Right kidney (tissue), 1 donor: Measurements from ENCODE around the gene PDZD7.
A peak's percentile ranks its signal among the peaks of the same experiment; 100 is the strongest.

ENCODE experiments used
- DNase-seq: peaks from one replicate; pipeline ENCODE4 v3.0.0-alpha.2; 2016

PDZD7 gene

GRCh38 chr10:101001659-101002035 lies 29.3 kb downstream of the PDZD7 start:
- no peak for DNase-seq

GRCh38 chr10:101000915-101001658 lies 29.8 kb downstream of the PDZD7 start:
- peak; percentile 62 for DNase-seq

GRCh38 chr10:101000127-101000914 lies 30.6 kb downstream of the PDZD7 start:
- DNase-seq = peak; percentile 87

DNA sequence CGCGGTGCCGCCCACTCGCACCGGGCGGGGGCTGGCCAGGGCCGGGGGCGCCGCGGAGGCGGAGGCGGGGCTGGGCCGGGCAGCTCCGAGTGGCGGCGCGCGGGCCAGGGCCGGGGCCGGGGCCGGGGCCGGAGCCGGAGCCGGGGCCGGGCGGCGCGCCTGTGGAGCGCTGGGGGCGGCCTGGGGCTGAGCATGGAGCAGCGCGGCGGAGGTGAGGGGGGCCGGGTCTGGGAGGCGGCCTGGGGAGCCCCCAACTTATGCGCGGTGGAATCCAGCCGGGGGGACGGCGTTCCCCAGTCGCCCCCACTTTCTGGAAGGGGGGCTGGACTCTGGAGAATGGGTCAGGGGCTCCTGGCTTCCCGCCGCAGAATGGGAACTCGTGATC lies 31.2 kb downstream of the PDZD7 start, which contains the start of gene LZTS2:
TSS of gene LZTS2 (plus strand) at position 67 of the 385 bp plus-strand sequence. CDS start 2,731 bp downstream, outside the sequence.
- DNase-seq = no peak

DNA sequence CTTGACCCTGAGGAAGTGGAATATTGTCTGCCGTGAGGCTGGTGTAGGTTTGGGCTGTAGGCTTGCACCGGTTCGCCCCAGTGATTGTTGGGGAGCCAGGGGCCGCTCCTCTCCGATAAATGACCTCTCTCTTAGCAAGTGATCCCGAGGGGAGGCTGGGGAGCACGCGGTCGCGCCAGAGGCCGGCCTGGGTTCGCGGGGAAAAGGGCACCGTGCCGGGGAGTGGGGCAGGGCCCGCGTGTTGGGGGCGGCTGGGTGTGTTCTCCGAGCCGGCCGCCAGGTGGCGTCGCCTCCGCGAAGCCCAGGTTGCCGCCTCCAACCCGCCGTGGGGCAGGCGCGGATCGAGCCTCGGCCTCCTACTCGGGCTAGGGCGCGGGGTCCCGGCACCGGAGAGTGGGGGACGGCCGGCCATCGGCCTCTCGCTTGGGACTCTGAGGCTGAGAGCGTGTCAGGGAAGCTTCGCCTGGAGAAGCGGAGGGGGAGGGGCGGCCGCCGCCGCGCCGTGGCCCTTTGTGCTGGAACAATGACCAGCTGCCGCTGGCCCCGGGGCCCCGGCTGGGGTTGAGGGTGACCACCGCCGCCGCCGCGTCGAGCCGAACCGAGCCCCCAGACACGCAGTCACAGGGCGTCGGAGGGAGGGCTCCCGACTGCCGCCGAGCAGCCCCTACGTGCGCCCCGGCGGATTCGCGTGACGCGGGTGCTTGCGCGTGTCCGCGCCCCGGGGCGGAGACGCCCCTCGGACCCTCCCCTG lies 31.8 kb downstream of the PDZD7 start:
- DNase-seq = peak; percentile 98

- peak; percentile 94 for DNase-seq
Measured at GRCh38 chr10:100998183-100998990, 32.5 kb downstream of the PDZD7 start.

- peak; percentile 91 for DNase-seq
Measured at GRCh38 chr10:100997360-100998182, 33.4 kb downstream of the PDZD7 start.

DNA sequence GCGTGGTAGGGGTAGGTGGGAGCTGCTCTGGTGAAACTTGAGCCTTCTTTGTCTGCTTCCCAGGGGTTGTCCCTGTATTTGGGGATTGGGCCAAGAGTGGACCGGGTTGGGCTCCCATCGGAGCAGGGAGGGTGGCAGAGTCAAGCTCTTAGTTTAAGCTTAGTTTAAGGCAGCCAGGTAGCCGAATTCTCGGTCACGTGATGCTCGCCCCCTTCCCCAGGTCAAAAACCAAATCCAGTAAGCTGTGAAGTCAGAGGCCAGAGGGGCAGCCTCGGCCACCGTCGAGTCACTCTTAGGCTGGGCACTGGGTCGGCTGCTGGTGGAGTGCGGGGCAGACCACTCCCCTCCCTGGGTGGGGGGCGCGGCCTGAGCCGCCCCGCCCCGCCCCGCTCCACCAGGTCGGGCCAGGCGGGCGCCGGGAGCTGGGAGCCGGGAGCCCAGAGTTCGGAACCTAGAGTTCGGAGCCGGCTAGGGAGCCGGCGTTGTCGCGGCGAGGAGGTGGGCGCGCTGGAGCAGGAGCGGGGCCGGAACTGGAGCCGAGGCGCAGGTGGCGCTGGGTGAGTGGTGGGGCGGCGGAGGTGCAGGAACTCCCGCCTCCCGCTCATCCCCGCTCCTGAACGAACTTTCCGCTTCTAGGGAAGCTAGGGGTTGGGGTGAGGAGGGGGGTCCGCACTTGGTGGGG lies 34.1 kb downstream of the PDZD7 start:
- peak; percentile 82 for DNase-seq

GRCh38 chr10:100995181-100995580 lies 35.7 kb downstream of the PDZD7 start:
- DNase-seq = no peak

GRCh38 chr10:100993986-100994708 lies 36.8 kb downstream of the PDZD7 start:
- DNase-seq = peak; percentile 57

DNA sequence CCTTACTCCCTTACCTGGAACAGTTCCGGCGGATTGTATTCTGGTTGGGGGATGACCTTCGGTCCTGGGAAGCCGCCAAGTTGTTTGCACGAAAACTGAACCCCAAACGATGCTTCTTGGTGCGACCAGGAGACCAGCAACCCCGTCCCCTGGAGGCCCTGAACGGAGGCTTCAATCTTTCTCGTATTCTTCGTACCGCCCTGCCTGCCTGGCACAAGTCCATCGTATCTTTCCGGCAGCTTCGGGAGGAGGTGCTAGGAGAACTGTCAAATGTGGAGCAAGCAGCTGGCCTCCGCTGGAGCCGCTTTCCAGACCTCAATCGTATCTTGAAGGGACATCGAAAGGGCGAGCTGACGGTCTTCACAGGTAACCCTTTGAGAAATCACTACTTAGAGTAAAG lies 41.8 kb downstream of the PDZD7 start:
- DNase-seq = no peak

DNA sequence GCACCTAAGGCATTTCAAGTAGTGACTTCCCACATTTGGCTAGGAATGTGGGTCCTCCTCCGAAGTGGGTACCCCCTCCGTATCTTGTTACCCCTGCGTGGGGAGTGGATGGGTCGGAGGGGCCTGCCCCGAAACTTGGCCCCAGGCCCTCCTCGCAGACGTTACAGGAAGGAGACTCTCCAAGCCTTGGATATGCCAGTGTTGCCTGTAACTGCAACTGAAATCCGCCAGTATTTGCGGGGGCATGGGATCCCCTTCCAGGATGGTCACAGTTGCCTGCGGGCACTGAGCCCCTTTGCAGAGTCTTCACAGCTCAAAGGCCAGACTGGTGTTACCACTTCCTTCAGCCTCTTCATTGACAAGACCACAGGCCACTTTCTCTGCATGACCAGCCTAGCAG lies 42.8 kb downstream of the PDZD7 start:
- no peak for DNase-seq

DNA sequence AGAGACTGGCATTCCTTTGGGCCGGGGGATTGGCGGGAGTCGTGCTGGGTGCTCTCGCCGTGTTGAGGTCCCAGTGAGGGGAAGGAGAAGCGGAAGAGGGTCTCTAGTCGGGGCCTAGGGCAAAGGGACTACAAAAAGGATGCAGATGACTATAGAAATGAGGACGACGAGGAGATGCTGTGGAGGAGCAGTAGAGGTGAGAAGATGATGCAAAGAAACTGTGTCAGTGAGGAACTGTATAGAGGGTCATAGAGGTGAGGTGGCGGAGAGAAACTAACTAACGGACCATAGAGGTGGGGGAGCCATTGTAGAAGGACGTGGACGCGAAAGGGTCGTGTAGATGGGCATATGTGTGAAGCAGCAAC lies 43.3 kb downstream of the PDZD7 start:
- no peak for DNase-seq

DNA sequence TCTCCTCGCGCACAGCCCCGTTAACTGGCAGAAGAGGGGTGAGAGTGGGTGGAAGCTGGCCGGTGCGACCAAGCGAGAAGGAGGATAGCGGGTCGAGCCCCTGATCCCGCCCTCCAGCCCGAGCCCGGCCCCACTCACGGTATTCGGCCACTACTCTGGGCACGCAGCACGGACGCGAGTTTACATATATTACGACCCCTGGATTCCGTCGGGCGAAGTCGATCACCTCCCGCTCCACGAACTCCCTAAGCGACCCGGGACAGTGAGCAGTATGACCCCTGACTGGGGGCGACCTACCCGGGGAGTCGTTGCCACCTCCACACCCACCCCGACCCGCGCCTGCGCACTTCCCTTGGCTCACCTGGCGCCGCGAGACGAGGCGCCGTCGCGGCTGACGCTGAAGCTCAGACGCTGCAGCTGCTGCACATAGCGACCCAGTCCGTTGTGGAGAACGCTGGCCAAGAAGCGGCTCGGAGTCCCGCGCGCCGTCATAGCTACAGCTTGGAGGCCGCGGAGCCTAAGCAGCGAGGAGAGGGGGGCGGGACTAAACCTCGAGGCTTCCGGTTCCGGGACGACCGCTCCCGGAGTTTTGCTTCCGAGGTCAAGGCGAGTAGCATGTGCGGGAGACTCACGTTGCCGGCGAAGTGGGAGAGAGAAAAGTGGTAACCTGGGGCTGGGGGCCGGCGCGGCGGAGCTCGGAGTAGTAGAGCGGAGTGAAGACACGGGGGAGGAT lies 43.8 kb downstream of the PDZD7 start, which contains the start of the genes MRPL43 and TWNK:
TSS of gene MRPL43 (minus strand) at position 546 of the 733 bp plus-strand sequence. CDS start at position 492, 54 bp downstream.
TSS of gene TWNK (plus strand) at position 592 of the 733 bp plus-strand sequence. CDS start 668 bp downstream, outside the sequence.
- DNase-seq = peak; percentile 87

DNA sequence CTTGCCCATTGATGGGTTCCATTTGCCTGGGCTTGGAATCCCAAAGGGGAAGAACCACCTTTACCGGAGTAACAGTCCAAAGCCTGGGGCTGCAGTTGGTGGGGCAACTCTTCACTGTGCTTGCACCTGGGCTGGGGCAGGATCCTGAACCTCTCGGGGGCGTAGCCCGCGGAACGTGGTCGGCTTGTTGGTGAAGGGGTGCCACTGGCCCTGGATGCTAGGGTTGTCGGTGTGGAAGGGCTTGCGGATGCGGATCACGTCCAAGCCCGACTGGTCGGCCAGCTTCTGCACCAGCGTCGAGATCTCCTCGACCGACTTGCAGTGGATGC lies 44.3 kb downstream of the PDZD7 start:
- no peak for DNase-seq

- no peak for DNase-seq
Measured at GRCh38 chr10:100985336-100985735, 45.6 kb downstream of the PDZD7 start.

DNA sequence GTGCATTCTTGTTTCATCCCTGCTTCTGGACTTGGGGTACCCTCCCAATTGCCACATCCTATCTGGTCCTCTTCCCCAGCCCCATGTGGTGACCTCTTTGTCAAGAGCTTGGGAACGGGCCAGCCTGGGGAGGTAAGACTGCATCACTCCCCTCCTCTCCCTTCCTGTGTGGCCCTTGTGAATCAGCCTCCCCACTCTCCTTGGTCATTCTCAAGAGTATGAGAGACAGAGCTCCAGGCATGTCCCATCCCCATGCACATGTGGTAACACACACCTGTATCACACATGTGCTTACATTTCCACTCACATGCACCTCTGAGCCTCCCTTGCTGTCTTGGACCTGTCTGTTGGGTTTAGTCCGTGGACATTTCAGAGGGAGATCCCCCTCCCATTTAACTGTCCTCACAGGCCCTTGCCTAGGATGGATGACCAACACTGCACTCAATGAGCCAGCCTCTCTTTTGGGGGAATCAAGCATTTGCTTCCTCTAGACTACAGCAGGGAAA lies 46.2 kb downstream of the PDZD7 start:
- DNase-seq = no peak

- no peak for DNase-seq
Measured at GRCh38 chr10:100983868-100984671, 46.9 kb downstream of the PDZD7 start.
